PC-3 (cell line): ENCODE measurements around the gene PKP1. TPM values are rescaled to one million over a fixed set of nuclear protein-coding genes. Genes with fewer than 3 reads are reported as not detected.
A peak's percentile ranks its signal among the peaks of the same experiment; 100 is the strongest.

Experiments used
- ATAC-seq: fragments of 200-7000 bp; cut with Tn5 transposase; 2 replicates; pipeline ENCODE4 v1.9.1; 2020; ENCODE audit warnings: mild to moderate bottlenecking, moderate library complexity
- BruUV-seq: library from RNA; stranded (reverse); fragments of 400-500 nt; replicated peaks from 2 replicates; lab custom pipeline; 2021; lab: Mats Ljungman, UMichigan
- CTCF ChIA-PET: fragments of 300-600 bp; sonication (Branson Sonifier 250); formaldehyde crosslinking; loops from one replicate; lab custom pipeline; 2022; ENCODE audit warnings: antibody characterized with exemption; lab: Charles Lee
- POLR2A ChIA-PET: fragments of 300-600 bp; sonication (Branson Sonifier 250); formaldehyde crosslinking; loops from one replicate; lab custom pipeline; 2022; ENCODE audit warnings: antibody characterized with exemption; ENCODE audit not compliant: unreplicated experiment; lab: Charles Lee
- DNase-seq: peaks from one replicate; pipeline ENCODE4 v3.0.0-alpha.2; 2015
- H2AFZ ChIP-seq: fragments of 300-600 bp; sonication (generic); 2 replicates; pipeline ENCODE4 v1.6.0; 2016; ENCODE audit warnings: antibody characterized with exemption, low read length
- H3F3A ChIP-seq: fragments of 300-600 bp; sonication (generic); one replicate; pipeline ENCODE4 v1.6.0; 2017; ENCODE audit warnings: antibody characterized with exemption, low read length, control low read depth, mild to moderate bottlenecking; ENCODE audit not compliant: unreplicated experiment
- H3K27ac ChIP-seq: fragments of 300-600 bp; sonication (generic); 2 replicates; pipeline ENCODE4 v1.5.1; 2016; ENCODE audit warnings: mild to moderate bottlenecking, low read length
- H3K27me3 ChIP-seq: fragments of 300-600 bp; sonication (generic); 2 replicates; pipeline ENCODE4 v1.6.1; 2016; ENCODE audit warnings: low read length, mixed read lengths
- H3K36me3 ChIP-seq: fragments of 300-600 bp; sonication (generic); 2 replicates; pipeline ENCODE4 v1.6.1; 2016; ENCODE audit warnings: low read depth, mixed run types, low read length, mixed read lengths
- H3K4me1 ChIP-seq: fragments of 300-600 bp; sonication (generic); 2 replicates; pipeline ENCODE4 v1.5.1; 2016; ENCODE audit warnings: low read length; ENCODE audit not compliant: insufficient read depth
- H3K4me2 ChIP-seq: fragments of 300-600 bp; sonication (generic); 2 replicates; pipeline ENCODE4 v1.6.0; 2016; ENCODE audit warnings: low read length
- H3K4me3 ChIP-seq: fragments of 300-600 bp; sonication (generic); 2 replicates; pipeline ENCODE4 v1.5.1; 2016; ENCODE audit warnings: mild to moderate bottlenecking, low read length, mixed read lengths
- H3K79me2 ChIP-seq: fragments of 300-600 bp; sonication (generic); 2 replicates; pipeline ENCODE4 v1.6.1; 2017; ENCODE audit warnings: low read length, mixed read lengths
- H3K9ac ChIP-seq: fragments of 300-600 bp; sonication (generic); 2 replicates; pipeline ENCODE4 v1.6.0; 2016; ENCODE audit warnings: mild to moderate bottlenecking, low read length
- H3K9me2 ChIP-seq: fragments of 300-600 bp; sonication (generic); replicated peaks from 2 replicates; pipeline ENCODE4 v1.6.1; 2016; ENCODE audit warnings: mixed run types, low read length, mixed read lengths
- H3K9me3 ChIP-seq: fragments of 300-600 bp; sonication (generic); 2 replicates; pipeline ENCODE4 v1.6.1; 2016; ENCODE audit warnings: low read length, mixed read lengths
- H4K20me1 ChIP-seq: fragments of 300-600 bp; sonication (generic); 2 replicates; pipeline ENCODE4 v1.6.1; 2016; ENCODE audit warnings: low read length, mixed read lengths
- EZH2 ChIP-seq: fragments of 300-600 bp; sonication (generic); IDR thresholded peaks from one replicate; pipeline ENCODE4 v1.6.1; 2017; ENCODE audit warnings: antibody characterized with exemption, mild to moderate bottlenecking, low read length; ENCODE audit not compliant: unreplicated experiment
- EZH2phosphoT487 ChIP-seq: fragments of 300-600 bp; sonication (generic); IDR thresholded peaks from 2 replicates; pipeline ENCODE4 v1.6.1; 2018; ENCODE audit warnings: mild to moderate bottlenecking, antibody characterized with exemption, low read length, borderline replicate concordance
- intact Hi-C: fragments of 100-400 bp; cut with micrococcal nuclease; formaldehyde crosslinking; loops from 2 replicates; pipeline ENCODE4 v1.9.0; 2023
- total RNA-seq: library from RNA; depleted of rRNA; stranded (reverse); fragments of >200 nt; gene quantifications from 2 replicates; pipeline ENCODE4 v1.2.3, GENCODE V29; 2014
- TF ChIP-seq, protein P1 (sequence below): fragments of 300-600 bp; sonication (generic); conservative IDR thresholded peaks from 2 replicates; pipeline ENCODE4 v1.5.1; 2017; ENCODE audit warnings: antibody characterized with exemption, low read depth, mild to moderate bottlenecking, low read length

PKP1 gene
- total RNA-seq, 1 experiment from 2014 or later, result 211 TPM

GRCh38 chr1:201332021-201332420 lies 48.7 kb downstream of the PKP1 start:
- H3K4me1 ChIP-seq, result no peaks in the 10 kb centered on the region
- H2AFZ ChIP-seq, result no peak overlapping the region
- ATAC-seq, result no peak
- no TSS peak for BruUV-seq
- H3F3A ChIP-seq, result no peaks in the 10 kb centered on the region
- H3K9me3 ChIP-seq, result no peaks in the 10 kb centered on the region
- ChIA-PET CTCF (no interaction called here), POLR2A (no interaction called here)
- H3K79me2 ChIP-seq, result no peaks in the 10 kb centered on the region
- H3K27ac ChIP-seq, result no peak overlapping the region
- no peaks in the 10 kb centered on the region for H4K20me1 ChIP-seq
- no peak overlapping the region for H3K4me2 ChIP-seq
- H3K36me3 ChIP-seq, result peaks cover 37% of the 10 kb centered on the region
- H3K4me3 ChIP-seq, result no peak overlapping the region
- no peaks in the 10 kb centered on the region for H3K27me3 ChIP-seq
- DNase-seq, result no peak
- intact Hi-C loops, result no loop called here
- H3K9me2 ChIP-seq, result no peaks in the 10 kb centered on the region
- no peak for TF ChIP-seq EZH2
- TF ChIP-seq, protein P1, sequence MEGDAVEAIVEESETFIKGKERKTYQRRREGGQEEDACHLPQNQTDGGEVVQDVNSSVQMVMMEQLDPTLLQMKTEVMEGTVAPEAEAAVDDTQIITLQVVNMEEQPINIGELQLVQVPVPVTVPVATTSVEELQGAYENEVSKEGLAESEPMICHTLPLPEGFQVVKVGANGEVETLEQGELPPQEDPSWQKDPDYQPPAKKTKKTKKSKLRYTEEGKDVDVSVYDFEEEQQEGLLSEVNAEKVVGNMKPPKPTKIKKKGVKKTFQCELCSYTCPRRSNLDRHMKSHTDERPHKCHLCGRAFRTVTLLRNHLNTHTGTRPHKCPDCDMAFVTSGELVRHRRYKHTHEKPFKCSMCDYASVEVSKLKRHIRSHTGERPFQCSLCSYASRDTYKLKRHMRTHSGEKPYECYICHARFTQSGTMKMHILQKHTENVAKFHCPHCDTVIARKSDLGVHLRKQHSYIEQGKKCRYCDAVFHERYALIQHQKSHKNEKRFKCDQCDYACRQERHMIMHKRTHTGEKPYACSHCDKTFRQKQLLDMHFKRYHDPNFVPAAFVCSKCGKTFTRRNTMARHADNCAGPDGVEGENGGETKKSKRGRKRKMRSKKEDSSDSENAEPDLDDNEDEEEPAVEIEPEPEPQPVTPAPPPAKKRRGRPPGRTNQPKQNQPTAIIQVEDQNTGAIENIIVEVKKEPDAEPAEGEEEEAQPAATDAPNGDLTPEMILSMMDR, result 0 out of 2 replicates have a peak, but pooled peaks have one; percentile 19
- H3K9ac ChIP-seq, result no peak overlapping the region

- Histone ChIP-seq H3K4me2 (no peak overlapping the region), H4K20me1 (no peaks in the 10 kb centered on the region), H3K9ac (no peak overlapping the region), H3K9me3 (no peaks in the 10 kb centered on the region), H3K9me2 (no peaks in the 10 kb centered on the region), H3K4me3 (no peak overlapping the region), H3K36me3 (peaks cover 29% of the 10 kb centered on the region), H3K79me2 (no peaks in the 10 kb centered on the region), H3F3A (no peaks in the 10 kb centered on the region), H3K27ac (no peak overlapping the region), H2AFZ (no peak overlapping the region), H3K4me1 (no peaks in the 10 kb centered on the region), H3K27me3 (no peaks in the 10 kb centered on the region)
- BruUV-seq, result no TSS peak
- POLR2A ChIA-PET, result no interaction called here
- no peak for DNase-seq
- intact Hi-C loops, result no loop called here
- no peak for TF ChIP-seq EZH2phosphoT487
- TF ChIP-seq EZH2, result no peak
- CTCF ChIA-PET, result no interaction called here
- no peak for ATAC-seq
Observed at GRCh38 chr1:201332616-201333335, 49.5 kb downstream of the PKP1 start.

GRCh38 chr1:201334325-201335173 lies 51.2 kb downstream of the PKP1 start:
- Histone ChIP-seq H3K9me3 (no peaks in the 10 kb centered on the region), H3K36me3 (peaks cover 12% of the 10 kb centered on the region; the same call in 1 of the 2 replicates), H3K9ac (no peak overlapping the region), H3K9me2 (no peaks in the 10 kb centered on the region), H2AFZ (no peak overlapping the region), H3K4me1 (no peaks in the 10 kb centered on the region), H3K27me3 (no peaks in the 10 kb centered on the region), H3K4me2 (no peak overlapping the region), H3K4me3 (no peak overlapping the region), H3F3A (no peaks in the 10 kb centered on the region), H3K79me2 (no peaks in the 10 kb centered on the region), H3K27ac (no peak overlapping the region), H4K20me1 (no peaks in the 10 kb centered on the region)
- DNase-seq (no peak), ATAC-seq (no peak)
- no TSS peak for BruUV-seq
- ChIA-PET CTCF (interaction anchor here (0.6 kb wide), 1 partner anchor 363 kb away, joined by 3 read pairs; no protein-coding TSS in a partner anchor), POLR2A (interaction anchor here (0.6 to 0.7 kb wide), 2 partner anchors 41 to 546 kb away, joined by 3 to 4 read pairs; no protein-coding TSS in a partner anchor)
- intact Hi-C loops, result no loop called here
- TF ChIP-seq, protein P1, result no peak
- TF ChIP-seq EZH2, result no peak
- TF ChIP-seq EZH2phosphoT487, result no peak
